Panc1 (cell line): ENCODE measurements around the gene OTOGL. TPM values are rescaled to one million over a fixed set of nuclear protein-coding genes. Genes with fewer than 3 reads are reported as not detected.

Experiments used
- ATAC-seq: fragments of 200-7000 bp; cut with Tn5 transposase; 2 replicates; pipeline ENCODE4 v1.9.1; 2020; ENCODE audit warnings: mild to moderate bottlenecking, moderate library complexity
- BruUV-seq: library from RNA; stranded (reverse); fragments of 400-500 nt; replicated peaks from 2 replicates; lab custom pipeline; 2021; lab: Mats Ljungman, UMichigan
- CTCF ChIA-PET: fragments of 300-600 bp; sonication (Branson Sonifier 250); formaldehyde crosslinking; loops from one replicate; lab custom pipeline; 2022; ENCODE audit warnings: antibody characterized with exemption; lab: Charles Lee
- POLR2A ChIA-PET: fragments of 300-600 bp; sonication (Branson Sonifier 250); formaldehyde crosslinking; loops from one replicate; lab custom pipeline; 2022; ENCODE audit warnings: antibody characterized with exemption; lab: Charles Lee
- DNase-seq: peaks from one replicate; pipeline ENCODE4 v3.0.0-alpha.2; 2010; ENCODE audit warnings: low read depth, low spot score
- H3K27ac ChIP-seq: 2 replicates; pipeline ENCODE4 v1.5.1; 2011; ENCODE audit warnings: mild to moderate bottlenecking, low read length, inconsistent platforms
- H3K27me3 ChIP-seq: fragments of 200-500 bp; sonication (Bioruptor generic); 2 replicates; pipeline ENCODE4 v1.6.0; 2014; ENCODE audit warnings: low read length, inconsistent platforms; ENCODE audit not compliant: control insufficient read depth, insufficient read depth
- H3K36me3 ChIP-seq: fragments of 200-500 bp; sonication (Bioruptor generic); 2 replicates; pipeline ENCODE4 v1.5.1; 2014; ENCODE audit warnings: inconsistent platforms, mild to moderate bottlenecking, low read length, moderate library complexity; ENCODE audit not compliant: control insufficient read depth, insufficient read depth
- H3K4me1 ChIP-seq: 2 replicates; pipeline ENCODE4 v1.5.1; 2011; ENCODE audit warnings: inconsistent platforms, mild to moderate bottlenecking, low read length, moderate library complexity; ENCODE audit not compliant: control insufficient read depth, insufficient read depth
- H3K4me3 ChIP-seq, 2 experiments: 2 replicates each; pipeline ENCODE4 v1.5.1; 2011 to 2012; ENCODE audit warnings: low read depth in 2 of 2, low read length in 2 of 2, mild to moderate bottlenecking in 2 of 2, inconsistent platforms in 1 of 2, moderate library complexity in 1 of 2
- H3K9me3 ChIP-seq: fragments of 200-500 bp; sonication (Bioruptor generic); 2 replicates; pipeline ENCODE4 v1.5.1; 2014; ENCODE audit warnings: low read depth, mild to moderate bottlenecking, inconsistent platforms, low read length, moderate library complexity; ENCODE audit not compliant: control insufficient read depth, insufficient read depth
- CTCF ChIP-seq: fragments of 450-650 bp; IDR thresholded peaks from 2 replicates; pipeline ENCODE4 v1.5.1; 2017; ENCODE audit warnings: mild to moderate bottlenecking
- POLR2AphosphoS5 ChIP-seq: IDR thresholded peaks from 2 replicates; pipeline ENCODE4 v1.6.1; 2012; ENCODE audit warnings: mild to moderate bottlenecking, low read depth, low read length, moderate library complexity
- REST ChIP-seq, 2 experiments: IDR thresholded peaks; 2 replicates each; pipeline ENCODE4 v1.6.1; 2011 to 2012; ENCODE audit warnings: low read depth in 2 of 2, control low read depth in 1 of 2, low read length in 1 of 2, mild to moderate bottlenecking in 1 of 2, moderate library complexity in 1 of 2; ENCODE audit not compliant: insufficient read depth in 1 of 2
- SIN3A ChIP-seq: IDR thresholded peaks from 2 replicates; pipeline ENCODE4 v1.6.1; 2012; ENCODE audit warnings: low read depth, mild to moderate bottlenecking, low read length, moderate library complexity, borderline replicate concordance; ENCODE audit not compliant: insufficient read depth
- TCF7L2 ChIP-seq: IDR thresholded peaks from 2 replicates; pipeline ENCODE4 v1.6.1; 2011; ENCODE audit warnings: mild to moderate bottlenecking, low read depth, low read length, inconsistent platforms
- in situ Hi-C: cut with HindIII; loops from 2 replicates; pipeline ENCODE4 v1.10.0; 2016; ENCODE audit warnings: low sequenced_read_pairs, low pct_unique_long_range_greater_than_20kb
- intact Hi-C: fragments of 100-400 bp; cut with micrococcal nuclease; formaldehyde crosslinking; loops from one replicate; pipeline ENCODE4 v1.10.0; 2022; ENCODE audit not compliant: unreplicated experiment
- total RNA-seq: library from RNA; stranded (reverse); gene quantifications from one replicate; pipeline ENCODE4 v1.2.1, GENCODE V29; 2021; ENCODE audit not compliant: unreplicated experiment

OTOGL gene
- total RNA-seq, 1 experiment from 2014 or later: not detected

- intact Hi-C loops: no loop called here
- Histone ChIP-seq H3K36me3 (no peaks in the 10 kb centered on the region), H3K9me3 (no peaks in the 10 kb centered on the region), H3K27me3 (no peaks in the 10 kb centered on the region), H3K27ac (no peak overlapping the region), H3K4me1 (no peaks in the 10 kb centered on the region), H3K4me3 (no peak overlapping the region)
- DNase-seq (no peak), ATAC-seq (no peak)
- no peak for TF ChIP-seq SIN3A
- TF ChIP-seq REST (IDR thresholded peaks at IDR 0.05; ENCODE audit: insufficient read depth in 1 of 2, low read depth in 2 of 2, low read length in 1 of 2): no peak
- TF ChIP-seq TCF7L2: no peak
- TF ChIP-seq POLR2AphosphoS5: no peak
- no peak for TF ChIP-seq CTCF
- no TSS peak for BruUV-seq
- ChIA-PET CTCF (no interaction called here), POLR2A (no interaction called here)
- in situ Hi-C loops: no loop called here
These were observed 17.4 kb downstream of the OTOGL start for GRCh38 chr12:80116735-80117134.

GRCh38 chr12:80118565-80119324 is 19.4 kb downstream of the OTOGL start:
- no peaks in the 10 kb centered on the region for H3K36me3 ChIP-seq
- no peak for ATAC-seq
- no peak overlapping the region for H3K4me3 ChIP-seq
- POLR2A ChIA-PET: no interaction called here
- CTCF ChIA-PET: no interaction called here
- intact Hi-C loops (no loop called here), in situ Hi-C loops (no loop called here)
- H3K4me1 ChIP-seq: no peaks in the 10 kb centered on the region
- H3K27me3 ChIP-seq: no peaks in the 10 kb centered on the region
- BruUV-seq: no TSS peak
- H3K27ac ChIP-seq: no peak overlapping the region
- H3K9me3 ChIP-seq: no peaks in the 10 kb centered on the region
- TF ChIP-seq SIN3A (no peak), CTCF (no peak), REST (IDR thresholded peaks at IDR 0.05; ENCODE audit: insufficient read depth in 1 of 2, low read depth in 2 of 2, low read length in 1 of 2) (no peak), POLR2AphosphoS5 (no peak), TCF7L2 (no peak)
- no peak for DNase-seq
